GM11168 (cell line): Measurements from ENCODE around the gene STXBP6.

Source experiments
- in situ Hi-C: fragments of 300-500 bp; cut with MboI; formaldehyde crosslinking; loops from one replicate; pipeline ENCODE4 v1.12.0; 2022; ENCODE audit warnings: low sequenced_read_pairs; ENCODE audit not compliant: unreplicated experiment

STXBP6 gene

GRCh38 chr14:24870949-24871701, 178.8 kb downstream of the STXBP6 start:
- in situ Hi-C loops: no loop called here

DNA sequence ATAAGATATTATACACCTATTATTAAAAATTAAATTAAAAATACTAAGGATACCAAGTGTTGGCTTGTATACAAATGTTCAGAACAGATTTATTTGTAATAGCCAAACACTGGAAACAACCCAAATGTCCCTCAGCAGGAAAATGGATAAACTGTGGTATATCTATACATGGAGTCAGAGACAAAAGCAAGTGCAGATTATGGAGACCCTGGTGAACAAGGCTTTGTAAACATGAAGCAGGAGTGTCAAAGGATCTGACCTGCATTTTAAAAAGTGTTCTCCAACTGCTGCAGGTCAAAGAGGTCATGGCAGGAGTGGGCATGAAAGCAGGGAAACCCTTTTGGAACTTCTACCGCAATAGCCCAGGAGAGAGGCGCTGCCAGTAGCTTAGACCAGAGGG, 181.6 kb downstream of the STXBP6 start:
- in situ Hi-C loops: no loop called here

- in situ Hi-C loops: no loop called here
These were observed 183.8 kb downstream of the STXBP6 start for GRCh38 chr14:24866067-24866639.

DNA sequence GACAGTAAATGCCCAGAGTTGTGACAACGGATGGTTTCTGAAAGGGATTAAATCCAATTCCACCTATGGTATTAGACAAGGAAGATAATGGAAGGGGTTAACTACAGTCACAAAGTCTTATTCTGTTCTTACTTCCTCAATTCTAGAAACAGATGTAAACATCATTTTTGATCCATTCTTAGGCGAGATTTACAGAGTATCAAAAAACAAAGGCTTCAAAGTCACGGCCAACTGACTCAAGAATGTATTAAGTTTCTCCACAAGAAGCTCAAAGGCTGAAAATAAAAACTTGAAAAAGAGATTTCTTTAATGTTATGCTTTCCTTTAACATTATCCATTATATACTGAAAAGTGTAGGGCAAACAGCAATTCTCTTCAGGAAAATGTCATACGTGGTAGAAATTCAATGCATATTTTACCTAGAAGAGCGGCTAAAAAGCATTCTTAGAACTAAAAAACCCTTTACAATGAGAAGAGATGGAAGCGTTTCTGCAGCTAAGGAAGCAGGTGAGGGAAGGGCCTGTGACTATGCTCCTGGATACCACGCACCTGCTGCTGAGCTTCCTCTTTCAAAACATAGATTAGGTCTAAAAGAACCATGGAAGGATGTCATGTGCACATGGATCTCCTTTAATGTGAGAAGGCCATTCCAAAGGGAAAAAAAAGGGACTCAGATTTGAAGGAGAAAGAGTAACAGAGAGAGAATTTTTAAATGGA, 185.8 kb downstream of the STXBP6 start:
- in situ Hi-C loops: no loop called here

GRCh38 chr14:24861083-24861630, 188.8 kb downstream of the STXBP6 start:
- in situ Hi-C loops: no loop called here

DNA sequence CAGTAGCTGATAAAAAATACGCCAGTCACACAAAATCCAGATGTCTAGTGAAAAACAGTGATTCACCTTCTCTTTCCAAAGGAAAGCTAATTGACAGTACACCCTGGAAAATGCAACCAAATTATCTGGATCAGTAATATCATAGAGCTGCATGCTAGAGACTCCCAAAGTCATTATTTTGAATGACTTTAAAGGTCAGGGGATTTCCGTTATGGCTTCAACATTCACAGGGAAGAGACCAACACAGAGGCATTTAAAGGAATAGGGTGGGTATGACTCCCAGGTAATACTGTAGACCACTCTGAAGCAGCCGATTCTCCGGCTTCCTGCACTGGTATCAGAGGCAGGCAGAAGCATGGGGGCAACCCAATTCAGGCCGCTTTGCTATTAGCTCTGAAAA, 190.4 kb downstream of the STXBP6 start:
- in situ Hi-C loops: no loop called here

GRCh38 chr14:24858684-24859083, 191.3 kb downstream of the STXBP6 start:
- in situ Hi-C loops: no loop called here

- in situ Hi-C loops: no loop called here
These were observed 191.9 kb downstream of the STXBP6 start for GRCh38 chr14:24858052-24858451.

GRCh38 chr14:24857277-24857676, 192.7 kb downstream of the STXBP6 start:
- in situ Hi-C loops: no loop called here

DNA sequence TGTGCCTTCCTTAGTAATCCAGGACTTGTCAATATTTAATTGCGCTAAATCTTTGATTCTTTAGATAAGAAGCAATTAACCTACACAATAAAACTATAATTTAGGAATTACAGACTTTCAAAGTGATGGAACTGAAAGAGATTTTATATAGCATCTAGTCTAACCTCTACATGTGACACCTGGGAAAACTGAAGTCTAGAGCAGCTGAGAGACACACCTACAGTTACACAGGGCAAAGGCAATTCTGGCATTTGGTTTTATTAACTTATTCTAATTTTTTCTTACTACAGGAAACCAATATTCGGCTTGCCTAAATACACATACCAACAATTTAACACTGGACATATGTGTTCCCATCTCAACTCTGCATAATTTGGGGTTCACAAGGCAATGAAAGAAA, 196.5 kb downstream of the STXBP6 start:
- in situ Hi-C loops: no loop called here

DNA sequence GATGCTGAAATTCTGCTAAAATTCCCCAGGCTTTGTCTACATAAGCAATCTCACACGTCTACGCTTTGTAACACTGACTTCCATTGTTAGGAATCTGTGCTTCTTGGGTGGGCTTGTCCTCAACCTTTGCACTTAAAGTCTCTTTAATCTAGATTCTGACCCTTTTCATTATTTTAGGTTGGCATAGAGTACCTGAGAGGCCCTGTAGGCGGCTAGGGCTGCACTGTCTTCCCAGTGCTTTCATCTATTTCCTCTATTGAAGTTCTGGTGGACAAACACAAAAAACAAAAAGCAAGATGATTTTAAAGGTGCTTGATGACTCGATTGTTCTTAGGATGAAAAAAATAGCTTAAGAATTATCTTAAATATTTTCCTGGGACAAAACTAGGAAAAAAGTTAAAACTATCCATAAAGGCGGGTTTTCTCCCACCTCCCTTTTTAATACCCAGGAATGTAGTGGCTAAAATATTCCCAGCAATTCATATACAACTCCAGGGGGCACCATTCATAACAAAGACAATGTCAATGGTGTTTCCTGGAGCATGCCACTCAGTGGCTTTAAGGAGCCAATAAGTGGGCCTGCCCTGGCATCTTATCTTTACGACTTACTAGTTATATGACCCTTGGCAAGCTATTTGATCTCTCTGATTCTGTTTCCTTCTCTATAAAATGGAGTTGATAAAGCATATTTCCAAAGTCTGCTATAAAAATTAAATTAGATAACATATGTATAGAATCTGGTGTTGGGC, 197.5 kb downstream of the STXBP6 start:
- in situ Hi-C loops: no loop called here

GRCh38 chr14:24851837-24852236, 198.1 kb downstream of the STXBP6 start:
- in situ Hi-C loops: no loop called here

- in situ Hi-C loops: no loop called here
These were observed 198.5 kb downstream of the STXBP6 start for GRCh38 chr14:24851406-24851805.

- in situ Hi-C loops: no loop called here
These were observed 199.9 kb downstream of the STXBP6 start for GRCh38 chr14:24850072-24850471.

- in situ Hi-C loops: no loop called here
These were observed 200.5 kb downstream of the STXBP6 start for GRCh38 chr14:24849471-24849870.

DNA sequence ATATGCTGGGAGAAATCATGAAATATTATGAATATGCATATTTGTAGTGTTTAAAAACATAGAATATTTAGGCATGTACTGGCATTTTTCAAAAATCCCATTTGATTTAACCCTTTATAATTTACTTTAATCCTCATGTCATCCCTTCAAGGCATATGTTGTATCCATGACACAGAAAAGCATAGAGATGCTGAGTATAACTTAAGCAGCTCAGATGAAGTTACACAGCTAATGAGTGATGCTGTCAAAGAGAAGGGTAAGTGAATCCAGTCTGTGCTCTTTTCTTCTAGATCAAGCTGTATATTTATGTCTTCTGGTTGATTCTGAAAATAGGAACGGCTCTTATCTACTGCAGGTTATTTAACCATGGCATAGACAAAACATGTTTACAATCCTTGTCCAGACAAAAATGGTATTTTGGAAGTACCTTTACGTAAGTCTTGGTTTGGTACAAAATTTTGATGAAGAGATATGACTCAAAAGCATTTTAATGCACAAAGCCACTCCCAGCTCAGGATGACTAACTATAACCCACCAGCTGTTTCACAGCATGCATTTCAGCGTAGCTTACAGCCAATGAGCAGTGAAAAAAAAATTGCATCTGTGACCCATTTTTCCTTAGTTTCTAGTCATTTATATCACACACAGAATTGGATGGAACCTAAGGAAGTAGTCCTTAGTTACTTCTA, 201.7 kb downstream of the STXBP6 start:
- in situ Hi-C loops: no loop called here

DNA sequence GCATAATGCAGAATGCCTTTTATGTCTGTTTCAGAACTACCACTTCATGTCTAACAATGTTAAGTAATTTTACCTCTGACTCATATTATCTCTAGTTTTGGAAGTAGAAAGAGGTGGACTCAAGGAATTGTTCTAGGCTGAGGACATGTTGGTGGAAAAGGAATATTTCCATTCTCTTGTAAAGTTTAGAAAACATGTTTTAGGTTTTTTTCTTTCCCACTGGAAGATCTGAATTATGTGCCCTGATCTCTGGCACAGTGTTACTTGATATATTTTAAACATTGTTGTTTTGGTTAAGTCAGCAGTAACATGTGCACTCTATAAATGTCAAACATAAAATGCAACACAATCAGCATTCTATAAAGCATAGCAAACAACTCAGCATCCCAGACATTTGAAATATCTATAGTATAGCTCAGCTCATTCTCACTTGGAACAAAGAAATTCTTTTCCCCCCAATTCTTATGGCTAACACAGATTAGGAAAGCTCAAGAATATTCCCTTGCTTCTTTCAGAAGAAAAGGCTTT, 202.3 kb downstream of the STXBP6 start:
- in situ Hi-C loops: no loop called here

- in situ Hi-C loops: no loop called here
These were observed 203.7 kb downstream of the STXBP6 start for GRCh38 chr14:24846261-24846660.

GRCh38 chr14:24845851-24846250, 204.1 kb downstream of the STXBP6 start:
- in situ Hi-C loops: no loop called here

- in situ Hi-C loops: no loop called here
These were observed 205.9 kb downstream of the STXBP6 start for GRCh38 chr14:24844011-24844410.
